ENCODE measurements around the gene C5AR2. TPM values are rescaled to one million over a fixed set of nuclear protein-coding genes. Genes with fewer than 3 reads are reported as not detected.
"Not testable (repeated sequence)": the region's sequence is repeated elsewhere in the genome, so short reads cannot be mapped to it uniquely, and the experiment has no call there.

Gene C5AR2
- total RNA-seq, 2 experiments from 2014 or later: 0.06 to 0.19 TPM

DNA sequence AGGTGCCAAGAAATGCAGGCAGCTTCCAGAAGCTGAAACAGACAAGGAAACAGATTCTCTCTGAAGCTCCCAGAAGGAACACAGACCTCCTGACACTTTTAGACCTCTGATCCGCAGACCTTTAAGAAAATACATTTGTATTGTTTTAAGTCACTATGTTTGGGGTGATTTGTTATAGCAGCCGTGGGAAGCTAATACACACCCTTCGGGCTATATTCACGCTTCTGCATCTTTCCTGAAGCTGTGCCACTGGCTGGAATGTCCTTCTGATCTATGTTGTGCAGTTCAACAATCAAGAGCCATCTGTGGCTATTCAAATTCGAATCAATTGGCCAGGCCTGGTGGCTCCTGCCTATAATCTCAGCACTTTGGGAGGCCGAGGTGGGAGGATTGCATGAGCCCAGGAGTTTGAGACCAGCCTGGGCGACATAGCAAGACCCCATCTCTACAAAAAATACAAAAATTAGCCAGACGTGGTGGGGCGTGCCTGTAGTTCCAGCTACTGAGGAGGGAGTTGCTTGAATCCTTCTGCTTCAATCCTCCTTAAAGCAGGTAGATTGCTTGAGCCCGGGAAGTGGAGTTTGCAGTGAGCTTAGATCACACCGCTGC, 11.3 kb downstream of the C5AR2 start:
- Mint-ChIP-seq H3K36me3 (ENCODE audit: low read depth) (no peaks in the 10 kb centered on the region), H3K27ac (no peak overlapping the region), H3K4me3 (no peak overlapping the region), H3K27me3 (no peaks in the 10 kb centered on the region), H3K4me1 (ENCODE audit: low read depth) (no peaks in the 10 kb centered on the region), H3K9me3 (no peaks in the 10 kb centered on the region)
- DNase-seq: no peak
- peaks cover 0 to 3% of the 10 kb centered on the region in 2 experiments for H3K9me3 ChIP-seq (ENCODE audit: control insufficient read depth in 1 of 2, insufficient read depth in 1 of 2, low read length in 2 of 2)
- no peaks in the 10 kb centered on the region for H3K27me3 ChIP-seq (ENCODE audit: control insufficient read depth in 1 of 2, insufficient read depth in 2 of 2, low read length in 2 of 2)
- H3K4me3 ChIP-seq (ENCODE audit: low read length): no peak overlapping the region
- no peak overlapping the region for H3K27ac ChIP-seq (ENCODE audit: low read depth in 1 of 2, low read length in 2 of 2)
- H3K4me1 ChIP-seq (ENCODE audit: insufficient read depth, low read length): peaks cover under 1% of the 10 kb centered on the region
- no peaks in the 10 kb centered on the region for H3K36me3 ChIP-seq (ENCODE audit: insufficient read depth, low read length)
- ChIA-PET CTCF (interaction anchor here (0.6 kb wide), 2 partner anchors 92 to 1574 kb away, joined by 3 read pairs; no protein-coding TSS in a partner anchor), POLR2A (no interaction called here)
- no peak for ATAC-seq (ENCODE audit: poor library complexity)
- intact Hi-C loops (cut with DNase I, micrococcal nuclease): no loop called here
- TF ChIP-seq, protein P1, sequence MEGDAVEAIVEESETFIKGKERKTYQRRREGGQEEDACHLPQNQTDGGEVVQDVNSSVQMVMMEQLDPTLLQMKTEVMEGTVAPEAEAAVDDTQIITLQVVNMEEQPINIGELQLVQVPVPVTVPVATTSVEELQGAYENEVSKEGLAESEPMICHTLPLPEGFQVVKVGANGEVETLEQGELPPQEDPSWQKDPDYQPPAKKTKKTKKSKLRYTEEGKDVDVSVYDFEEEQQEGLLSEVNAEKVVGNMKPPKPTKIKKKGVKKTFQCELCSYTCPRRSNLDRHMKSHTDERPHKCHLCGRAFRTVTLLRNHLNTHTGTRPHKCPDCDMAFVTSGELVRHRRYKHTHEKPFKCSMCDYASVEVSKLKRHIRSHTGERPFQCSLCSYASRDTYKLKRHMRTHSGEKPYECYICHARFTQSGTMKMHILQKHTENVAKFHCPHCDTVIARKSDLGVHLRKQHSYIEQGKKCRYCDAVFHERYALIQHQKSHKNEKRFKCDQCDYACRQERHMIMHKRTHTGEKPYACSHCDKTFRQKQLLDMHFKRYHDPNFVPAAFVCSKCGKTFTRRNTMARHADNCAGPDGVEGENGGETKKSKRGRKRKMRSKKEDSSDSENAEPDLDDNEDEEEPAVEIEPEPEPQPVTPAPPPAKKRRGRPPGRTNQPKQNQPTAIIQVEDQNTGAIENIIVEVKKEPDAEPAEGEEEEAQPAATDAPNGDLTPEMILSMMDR (IDR thresholded peaks at IDR 0.05): no peak

DNA sequence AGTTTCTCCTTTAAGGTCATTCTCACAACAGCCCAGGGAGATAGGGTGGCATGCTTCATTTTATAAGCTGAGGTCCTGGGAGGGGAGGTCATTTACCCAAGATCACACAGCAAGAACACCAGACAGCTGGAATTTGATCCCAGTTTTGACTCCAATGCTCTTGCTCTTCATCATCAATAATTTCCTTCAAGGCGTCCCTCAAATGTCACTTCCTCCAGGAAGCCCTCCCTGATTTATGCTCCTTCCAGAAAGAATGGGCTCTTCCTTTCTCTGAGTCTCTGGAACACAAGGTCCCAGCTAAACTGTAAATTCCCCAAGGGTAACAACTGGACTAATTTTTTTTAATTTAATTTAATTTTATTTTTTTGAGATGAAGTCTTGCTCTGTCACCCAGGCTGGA, 12.4 kb downstream of the C5AR2 start:
- POLR2A ChIA-PET: no interaction called here
- CTCF ChIA-PET: no interaction called here
- no peak overlapping the region for H3K4me3 ChIP-seq (ENCODE audit: low read length)
- H3K27ac Mint-ChIP-seq: no peak overlapping the region
- ATAC-seq (ENCODE audit: poor library complexity) (no peak), DNase-seq (no peak)
- peaks cover 6% of the 10 kb centered on the region for H3K36me3 Mint-ChIP-seq (ENCODE audit: low read depth)
- H3K4me1 ChIP-seq (ENCODE audit: insufficient read depth, low read length): peaks cover 9% of the 10 kb centered on the region
- peaks cover 0 to 3% of the 10 kb centered on the region in 2 experiments for H3K9me3 ChIP-seq (ENCODE audit: control insufficient read depth in 1 of 2, insufficient read depth in 1 of 2, low read length in 2 of 2)
- no peak overlapping the region for H3K27ac ChIP-seq (ENCODE audit: low read depth in 1 of 2, low read length in 2 of 2)
- no peaks in the 10 kb centered on the region for H3K36me3 ChIP-seq (ENCODE audit: insufficient read depth, low read length)
- intact Hi-C loops (cut with DNase I, micrococcal nuclease): no loop called here
- peaks cover 6% of the 10 kb centered on the region for H3K4me1 Mint-ChIP-seq (ENCODE audit: low read depth)
- H3K27me3 ChIP-seq (ENCODE audit: control insufficient read depth in 1 of 2, insufficient read depth in 2 of 2, low read length in 2 of 2): no peaks in the 10 kb centered on the region
- TF ChIP-seq, protein P1 (IDR thresholded peaks at IDR 0.05): no peak
- H3K4me3 Mint-ChIP-seq: no peak overlapping the region
- H3K27me3 Mint-ChIP-seq: no peaks in the 10 kb centered on the region
- no peaks in the 10 kb centered on the region for H3K9me3 Mint-ChIP-seq

DNA sequence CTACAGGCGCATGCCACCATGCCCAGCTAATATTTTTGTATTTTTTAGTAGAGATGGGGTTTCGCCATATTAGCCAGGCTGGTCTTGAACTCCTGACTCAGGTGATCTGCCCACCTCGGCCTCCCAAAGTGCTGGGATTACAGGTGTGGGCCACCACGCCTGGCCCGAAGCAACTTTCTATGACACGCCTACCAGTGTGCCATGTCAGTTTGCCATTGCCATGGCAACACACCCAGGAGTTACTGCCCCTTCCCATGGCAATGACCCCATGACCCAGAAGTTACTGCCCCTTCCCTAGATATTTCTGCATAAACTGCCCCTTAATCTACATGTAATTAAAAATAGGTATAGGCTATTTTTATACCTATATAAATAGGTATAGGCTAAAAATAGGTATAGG, 14.0 kb downstream of the C5AR2 start:
- H3K9me3 Mint-ChIP-seq; H3K27ac Mint-ChIP-seq; H3K4me3 Mint-ChIP-seq; H3K27me3 Mint-ChIP-seq; H3K9me3 ChIP-seq (ENCODE audit: control insufficient read depth in 1 of 2, insufficient read depth in 1 of 2, low read length in 2 of 2); H3K27me3 ChIP-seq (ENCODE audit: control insufficient read depth in 1 of 2, insufficient read depth in 2 of 2, low read length in 2 of 2); CTCF ChIA-PET; H3K36me3 ChIP-seq (ENCODE audit: insufficient read depth, low read length); H3K27ac ChIP-seq (ENCODE audit: low read depth in 1 of 2, low read length in 2 of 2); H3K4me3 ChIP-seq (ENCODE audit: low read length); DNase-seq; ATAC-seq (ENCODE audit: poor library complexity); POLR2A ChIA-PET: not testable (repeated sequence)
- peaks cover 20% of the 10 kb centered on the region for H3K4me1 Mint-ChIP-seq (ENCODE audit: low read depth)
- intact Hi-C loops (cut with DNase I, micrococcal nuclease): loop anchor here in 1 of 2 experiments (5.0 kb wide), 1 partner anchor 81 kb away; no protein-coding TSS in a partner anchor
- peaks cover 13% of the 10 kb centered on the region for H3K36me3 Mint-ChIP-seq (ENCODE audit: low read depth)
- peaks cover 25% of the 10 kb centered on the region for H3K4me1 ChIP-seq (ENCODE audit: insufficient read depth, low read length)

Data from CD4-positive, alpha-beta T cell (primary cell).